Measurements from ENCODE around the gene ZBTB8B. TPM values are rescaled to one million over a fixed set of nuclear protein-coding genes. Genes with fewer than 3 reads are reported as not detected.

ZBTB8B gene
- total RNA-seq, 1 donor from 2014 or later = 0.23 TPM

DNA sequence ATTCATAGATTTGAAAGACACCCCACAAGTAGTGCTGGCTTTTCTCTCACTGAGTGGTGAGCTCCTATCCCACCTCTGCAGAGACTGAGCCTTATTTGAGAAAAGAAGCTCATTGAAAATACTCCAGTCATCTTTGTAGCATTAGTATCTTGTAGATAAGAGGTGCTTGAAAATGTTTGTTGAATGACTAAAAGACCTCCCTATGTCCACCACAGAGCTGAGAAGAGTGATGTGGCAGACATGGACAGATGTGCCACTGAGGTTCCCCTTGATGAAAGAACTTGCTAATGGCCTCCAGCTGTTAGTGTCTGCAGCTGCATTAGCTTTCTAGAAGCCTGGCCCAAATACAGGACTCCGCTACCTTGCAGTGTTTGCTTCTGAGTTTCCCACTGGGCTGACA is 45.1 kb downstream of the ZBTB8B start:
- no peak for DNase-seq (ENCODE audit: low read depth)
- TF ChIP-seq, protein P1, sequence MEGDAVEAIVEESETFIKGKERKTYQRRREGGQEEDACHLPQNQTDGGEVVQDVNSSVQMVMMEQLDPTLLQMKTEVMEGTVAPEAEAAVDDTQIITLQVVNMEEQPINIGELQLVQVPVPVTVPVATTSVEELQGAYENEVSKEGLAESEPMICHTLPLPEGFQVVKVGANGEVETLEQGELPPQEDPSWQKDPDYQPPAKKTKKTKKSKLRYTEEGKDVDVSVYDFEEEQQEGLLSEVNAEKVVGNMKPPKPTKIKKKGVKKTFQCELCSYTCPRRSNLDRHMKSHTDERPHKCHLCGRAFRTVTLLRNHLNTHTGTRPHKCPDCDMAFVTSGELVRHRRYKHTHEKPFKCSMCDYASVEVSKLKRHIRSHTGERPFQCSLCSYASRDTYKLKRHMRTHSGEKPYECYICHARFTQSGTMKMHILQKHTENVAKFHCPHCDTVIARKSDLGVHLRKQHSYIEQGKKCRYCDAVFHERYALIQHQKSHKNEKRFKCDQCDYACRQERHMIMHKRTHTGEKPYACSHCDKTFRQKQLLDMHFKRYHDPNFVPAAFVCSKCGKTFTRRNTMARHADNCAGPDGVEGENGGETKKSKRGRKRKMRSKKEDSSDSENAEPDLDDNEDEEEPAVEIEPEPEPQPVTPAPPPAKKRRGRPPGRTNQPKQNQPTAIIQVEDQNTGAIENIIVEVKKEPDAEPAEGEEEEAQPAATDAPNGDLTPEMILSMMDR (conservative IDR thresholded peaks at IDR 0.05; ENCODE audit: low read depth, low read length) = no peak
- H3K4me3 ChIP-seq (ENCODE audit: low read depth, low read length) = no peak overlapping the region

Other genes with a start within 250 kb of the ZBTB8B start
- gene TMEM234, start 242.7 kb upstream of the ZBTB8B start, total RNA-seq = 12.2 and 14.4 TPM in 2 replicates
- 338 and 472 TPM in 2 replicates for gene EIF3I, start 242.7 kb upstream of the ZBTB8B start, total RNA-seq
- gene FAM167B, start 217.8 kb upstream of the ZBTB8B start, total RNA-seq = 0.35 TPM in 1 of 2 replicates, not detected in the other
- 8.2 and 10.3 TPM in 2 replicates for gene LCK, start 213.8 kb upstream of the ZBTB8B start, total RNA-seq
- gene HDAC1, start 173.0 kb upstream of the ZBTB8B start, total RNA-seq = 117 and 127 TPM in 2 replicates
- 190 and 199 TPM in 2 replicates for gene MARCKSL1, start 128.8 kb upstream of the ZBTB8B start, total RNA-seq
- gene FAM229A, start 102.6 kb upstream of the ZBTB8B start, total RNA-seq = 1.7 and 11.7 TPM in 2 replicates
- 0.58 TPM in 1 of 2 replicates, not detected in the other for gene TSSK3, start 102.5 kb upstream of the ZBTB8B start, total RNA-seq
- gene BSDC1, start 70.6 kb upstream of the ZBTB8B start, total RNA-seq = 56.7 and 61.1 TPM in 2 replicates
- 3.2 and 4.4 TPM in 2 replicates for gene ZBTB8A, start 74.4 kb downstream of the ZBTB8B start, total RNA-seq
- gene ZBTB8OS, start 185.5 kb downstream of the ZBTB8B start, total RNA-seq = 31.3 and 53.1 TPM in 2 replicates
- gene RBBP4, start 186.1 kb downstream of the ZBTB8B start, total RNA-seq = 175 and 246 TPM in 2 replicates
- gene SYNC, start 237.7 kb downstream of the ZBTB8B start, total RNA-seq = 6.6 and 10.3 TPM in 2 replicates